H1 (cell line): ENCODE measurements around the gene TTPAL.

ENCODE experiments used
- ASH2L ChIP-seq: fragments of 200-600, 300-600 bp; sonication (generic); IDR thresholded peaks from one replicate; pipeline ENCODE4 v1.7.1; 2017; ENCODE audit warnings: low read length
- ATF3 ChIP-seq: IDR thresholded peaks from 2 replicates; pipeline ENCODE4 v1.6.1; 2011; ENCODE audit warnings: low read depth, mild to moderate bottlenecking, low read length; ENCODE audit not compliant: insufficient read depth
- CBX5 ChIP-seq: fragments of 300-800, 300-1000 bp; sonication (generic); IDR thresholded peaks from 2 replicates; pipeline ENCODE4 v1.7.1; 2016; ENCODE audit warnings: antibody characterized with exemption, low read length, low read depth
- CEBPB ChIP-seq: IDR thresholded peaks from 2 replicates; pipeline ENCODE4 v1.6.1; 2012; ENCODE audit warnings: low read depth, low read length
- CTCF ChIP-seq, 3 experiments: IDR thresholded peaks; 1 replicate in 2 of 3; 2 replicates in 1 of 3; pipeline versions ENCODE4 v1.5.1 to v1.6.1; 2011; ENCODE audit warnings: low read length in 3 of 3, mild to moderate bottlenecking in 3 of 3, inconsistent platforms in 2 of 3, low read depth in 1 of 3, moderate library complexity in 1 of 3; ENCODE audit not compliant: insufficient read depth in 1 of 3; ENCODE audit errors: control extremely low read depth in 1 of 3
- EP300 ChIP-seq, 2 experiments: IDR thresholded peaks; 1 replicate in 1 of 2; 2 replicates in 1 of 2; pipeline ENCODE4 v1.6.1; 2011 to 2012; ENCODE audit warnings: low read depth in 2 of 2, low read length in 2 of 2, mild to moderate bottlenecking in 2 of 2, borderline replicate concordance in 1 of 2, inconsistent platforms in 1 of 2, moderate library complexity in 1 of 2
- EZH2 ChIP-seq: fragments of 200-600 bp; sonication (generic); IDR thresholded peaks from 2 replicates; pipeline ENCODE4 v1.7.1; 2012; ENCODE audit warnings: low read depth, mild to moderate bottlenecking, moderate library complexity, low read length, inconsistent platforms; ENCODE audit not compliant: severe bottlenecking
- JUND ChIP-seq: IDR thresholded peaks from 2 replicates; pipeline ENCODE4 v1.6.1; 2011; ENCODE audit warnings: mild to moderate bottlenecking, improper control_type of control experiment, low read length
- MAX ChIP-seq: IDR thresholded peaks from 2 replicates; pipeline ENCODE4 v1.6.1; 2012; ENCODE audit warnings: inconsistent platforms
- NRF1 ChIP-seq: IDR thresholded peaks from 2 replicates; pipeline ENCODE4 v1.6.1; 2011; ENCODE audit warnings: mild to moderate bottlenecking, low read depth, low read length, improper control_type of control experiment
- POLR2AphosphoS5 ChIP-seq: IDR thresholded peaks from 2 replicates; pipeline ENCODE4 v1.6.1; 2011; ENCODE audit warnings: low read depth, low read length
- SIRT6 ChIP-seq: IDR thresholded peaks from one replicate; pipeline ENCODE4 v1.7.1; 2012; ENCODE audit warnings: low read length, inconsistent platforms
- SUZ12 ChIP-seq: fragments of 200-600 bp; sonication (generic); IDR thresholded peaks from 2 replicates; pipeline ENCODE4 v1.6.1; 2012; ENCODE audit warnings: mild to moderate bottlenecking, inconsistent platforms, low read length, moderate library complexity, mixed read lengths

- TF ChIP-seq NRF1 (no peak), ATF3 (no peak), CBX5 (no peak), MAX (no peak), CTCF (IDR thresholded peaks at IDR 0.05; ENCODE audit: control extremely low read depth in 1 of 3, insufficient read depth in 1 of 3, low read depth in 1 of 3, low read length in 3 of 3) (no peak), ASH2L (no peak), CEBPB (no peak), SIRT6 (no peak), POLR2AphosphoS5 (no peak), EP300 (IDR thresholded peaks at IDR 0.05; ENCODE audit: borderline replicate concordance in 1 of 2, low read depth in 2 of 2, low read length in 2 of 2) (no peak), JUND (no peak), EZH2 (no peak), SUZ12 (no peak)
These were observed 19.6 kb downstream of the TTPAL start for GRCh38 chr20:44495257-44495656.
